ENCODE results near the gene MARK3. TPM values are rescaled to one million over a fixed set of nuclear protein-coding genes. Genes with fewer than 3 reads are reported as not detected.

Gene MARK3
- polyA plus RNA-seq, 1 experiment: 109 TPM

DNA sequence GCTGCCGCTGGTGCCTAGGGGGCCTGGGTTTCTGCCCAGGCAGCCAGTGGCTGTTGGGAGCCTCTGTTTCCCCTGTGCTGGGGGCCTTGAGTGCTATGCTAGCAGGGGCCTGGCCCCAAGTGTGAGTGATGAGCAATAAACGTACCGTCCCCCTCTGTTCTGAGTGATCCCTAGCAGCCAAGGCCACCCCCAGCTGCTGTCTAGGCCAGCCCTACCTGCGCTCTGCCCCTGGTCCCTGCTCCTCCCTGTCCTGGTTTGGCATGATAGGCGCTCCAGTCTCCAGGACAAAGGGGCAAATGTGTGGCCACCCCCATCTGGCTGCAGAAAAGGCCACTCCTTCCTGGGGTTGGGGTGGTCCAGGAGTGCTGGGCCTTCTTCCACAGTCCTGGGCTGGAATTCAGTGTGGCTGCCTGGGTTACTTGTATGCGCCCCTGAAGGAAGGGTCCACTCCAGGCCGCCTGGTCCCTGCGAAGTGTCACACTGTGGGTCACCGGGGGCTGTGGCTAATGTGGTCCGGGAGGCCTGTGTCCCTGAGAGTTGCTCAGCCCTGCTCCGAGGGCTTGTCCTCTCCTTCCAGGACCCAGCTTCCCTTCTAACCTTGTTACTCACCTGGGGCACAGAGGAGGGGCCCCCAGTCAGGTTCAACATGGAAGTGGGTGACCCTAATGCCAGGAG is 150.8 kb downstream of the MARK3 start:
- Histone ChIP-seq H3K9me3 (ENCODE audit: control insufficient read depth, insufficient read depth, low read length) (no peaks in the 10 kb centered on the region), H3K27me3 (ENCODE audit: control insufficient read depth, insufficient read depth, low read length) (no peaks in the 10 kb centered on the region), H3K27ac (ENCODE audit: low read depth, low read length) (no peak overlapping the region), H3K4me3 (ENCODE audit: low read depth, low read length) (no peak overlapping the region)
- TF ChIP-seq, protein P1, sequence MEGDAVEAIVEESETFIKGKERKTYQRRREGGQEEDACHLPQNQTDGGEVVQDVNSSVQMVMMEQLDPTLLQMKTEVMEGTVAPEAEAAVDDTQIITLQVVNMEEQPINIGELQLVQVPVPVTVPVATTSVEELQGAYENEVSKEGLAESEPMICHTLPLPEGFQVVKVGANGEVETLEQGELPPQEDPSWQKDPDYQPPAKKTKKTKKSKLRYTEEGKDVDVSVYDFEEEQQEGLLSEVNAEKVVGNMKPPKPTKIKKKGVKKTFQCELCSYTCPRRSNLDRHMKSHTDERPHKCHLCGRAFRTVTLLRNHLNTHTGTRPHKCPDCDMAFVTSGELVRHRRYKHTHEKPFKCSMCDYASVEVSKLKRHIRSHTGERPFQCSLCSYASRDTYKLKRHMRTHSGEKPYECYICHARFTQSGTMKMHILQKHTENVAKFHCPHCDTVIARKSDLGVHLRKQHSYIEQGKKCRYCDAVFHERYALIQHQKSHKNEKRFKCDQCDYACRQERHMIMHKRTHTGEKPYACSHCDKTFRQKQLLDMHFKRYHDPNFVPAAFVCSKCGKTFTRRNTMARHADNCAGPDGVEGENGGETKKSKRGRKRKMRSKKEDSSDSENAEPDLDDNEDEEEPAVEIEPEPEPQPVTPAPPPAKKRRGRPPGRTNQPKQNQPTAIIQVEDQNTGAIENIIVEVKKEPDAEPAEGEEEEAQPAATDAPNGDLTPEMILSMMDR (IDR thresholded peaks at IDR 0.05; ENCODE audit: low read depth, low read length): no peak
- POLR2A ChIA-PET: interaction anchor here (0.5 kb wide), 1 partner anchor 263 kb away, joined by 6 read pairs; no protein-coding TSS in a partner anchor
- no peak for DNase-seq (ENCODE audit: low read depth, low spot score)
- CTCF ChIA-PET: no interaction called here

DNA sequence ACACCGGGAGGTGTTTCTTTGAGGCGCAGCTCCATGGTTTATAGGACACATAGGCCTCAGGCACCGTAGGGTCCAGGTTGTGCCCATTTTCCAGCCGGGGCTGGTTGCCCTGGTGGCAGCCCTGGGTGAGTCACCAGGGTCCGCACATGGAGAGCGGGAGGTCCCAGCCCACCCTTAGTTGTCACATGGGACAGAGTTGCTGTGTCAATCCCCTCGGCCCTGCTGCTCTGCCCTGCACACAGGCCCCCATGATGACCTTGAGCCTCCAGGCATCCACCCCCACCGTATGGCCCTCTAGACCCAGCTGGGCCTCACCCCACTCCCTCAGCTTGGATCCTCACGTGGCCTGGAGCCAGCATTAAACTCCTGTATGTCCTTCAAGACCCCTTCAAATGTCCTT is 151.5 kb downstream of the MARK3 start:
- no peaks in the 10 kb centered on the region for H3K27me3 ChIP-seq (ENCODE audit: control insufficient read depth, insufficient read depth, low read length)
- TF ChIP-seq, protein P1 (IDR thresholded peaks at IDR 0.05; ENCODE audit: low read depth, low read length): no peak
- H3K4me3 ChIP-seq (ENCODE audit: low read depth, low read length): no peak overlapping the region
- H3K27ac ChIP-seq (ENCODE audit: low read depth, low read length): no peak overlapping the region
- POLR2A ChIA-PET: no interaction called here
- no peak for DNase-seq (ENCODE audit: low read depth, low spot score)
- CTCF ChIA-PET: no interaction called here
- H3K9me3 ChIP-seq (ENCODE audit: control insufficient read depth, insufficient read depth, low read length): no peaks in the 10 kb centered on the region

DNA sequence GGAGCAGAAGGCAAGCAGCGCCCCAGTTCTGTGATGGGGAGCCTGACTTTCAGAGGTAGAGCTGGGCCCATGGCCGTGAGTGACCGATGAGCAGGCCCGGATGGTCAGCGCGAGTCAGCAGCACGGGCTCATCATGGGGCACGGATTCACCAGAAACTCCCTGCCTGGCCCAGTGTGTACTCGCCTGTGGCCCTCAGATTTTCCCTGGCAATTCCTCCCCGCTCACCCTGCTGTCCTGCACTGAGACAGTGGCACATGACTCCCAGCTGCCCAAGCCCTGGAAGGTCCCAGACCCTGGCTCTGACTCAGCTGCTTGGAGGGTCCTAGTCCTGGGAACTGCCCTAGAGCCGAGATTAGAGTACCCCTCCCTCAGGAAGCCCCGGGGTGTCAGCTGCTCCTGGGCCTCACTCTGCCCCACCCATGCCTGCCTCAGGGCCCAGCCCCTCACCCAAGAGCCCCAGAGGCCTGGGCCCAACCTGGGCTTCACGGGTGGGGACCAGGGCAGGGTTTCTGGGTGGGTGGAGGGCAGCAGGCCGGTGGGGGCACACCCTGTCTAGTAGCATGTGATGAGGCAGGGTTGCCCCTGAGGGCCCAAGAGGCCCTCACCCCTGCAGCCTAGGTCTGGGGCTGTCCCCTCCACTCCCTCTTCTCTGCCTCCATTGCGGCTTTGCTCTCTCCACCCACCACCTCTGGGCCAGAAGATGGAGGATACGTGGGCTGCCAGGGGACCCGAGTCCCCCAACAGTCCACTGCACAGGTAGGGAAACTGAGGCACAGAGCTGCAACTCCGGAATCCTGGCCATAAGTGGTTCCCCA is 152.2 kb downstream of the MARK3 start:
- Histone ChIP-seq H3K4me3 (ENCODE audit: low read depth, low read length) (no peak overlapping the region), H3K9me3 (ENCODE audit: control insufficient read depth, insufficient read depth, low read length) (no peaks in the 10 kb centered on the region), H3K27me3 (ENCODE audit: control insufficient read depth, insufficient read depth, low read length) (no peaks in the 10 kb centered on the region), H3K27ac (ENCODE audit: low read depth, low read length) (peak overlapping the region; percentile 57)
- ChIA-PET CTCF (interaction anchor here (1.9 kb wide), 1 partner anchor 10 kb away, joined by 4 read pairs; no protein-coding TSS in a partner anchor), POLR2A (no interaction called here)
- DNase-seq (ENCODE audit: low read depth, low spot score): no peak
- TF ChIP-seq, protein P1 (IDR thresholded peaks at IDR 0.05; ENCODE audit: low read depth, low read length): no peak

DNA sequence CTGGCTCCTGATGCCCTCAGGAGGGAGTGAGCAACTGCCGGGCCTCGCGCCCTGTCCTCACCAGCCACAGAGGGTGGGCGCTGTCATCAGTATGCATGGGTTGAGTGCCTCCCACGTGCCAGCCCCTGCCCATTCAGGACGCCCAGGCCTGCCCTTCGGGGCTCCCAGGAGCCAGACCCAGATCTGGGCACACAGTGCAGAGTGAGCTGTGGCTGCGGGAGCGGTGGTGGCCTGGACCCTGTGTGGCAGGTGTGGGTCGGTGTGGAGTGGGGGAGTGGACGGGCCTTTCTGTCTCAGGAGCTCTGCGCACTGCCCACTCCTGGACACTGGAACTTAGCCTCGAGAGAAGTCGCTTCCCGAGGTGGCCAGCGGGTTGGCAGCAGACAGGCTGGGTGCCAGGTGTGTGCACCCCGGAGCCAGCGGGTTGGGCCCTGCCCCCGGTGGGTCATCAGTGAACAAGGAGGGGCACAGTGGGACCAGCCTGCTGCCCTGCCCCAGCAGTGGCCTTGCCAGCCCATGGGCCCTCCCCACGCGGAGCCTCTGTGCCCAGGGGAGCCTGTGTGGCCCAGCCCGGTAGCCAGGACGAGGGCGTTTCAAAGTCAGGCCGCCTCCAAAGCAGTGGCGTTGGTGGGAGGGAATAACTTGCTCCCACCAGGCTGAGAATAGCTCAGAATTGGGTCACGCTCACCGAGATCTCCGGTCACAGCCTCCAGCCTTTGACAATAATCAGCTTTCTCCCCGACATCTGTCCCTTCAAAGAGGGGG is 153.3 kb downstream of the MARK3 start:
- ChIA-PET POLR2A (interaction anchor here (0.6 kb wide), 1 partner anchor 11 kb away, joined by 3 read pairs; no protein-coding TSS in a partner anchor), CTCF (interaction anchor here (1.9 kb wide), 1 partner anchor 9 kb away, joined by 4 read pairs; no protein-coding TSS in a partner anchor)
- Histone ChIP-seq H3K4me3 (ENCODE audit: low read depth, low read length) (no peak overlapping the region), H3K9me3 (ENCODE audit: control insufficient read depth, insufficient read depth, low read length) (no peaks in the 10 kb centered on the region), H3K27me3 (ENCODE audit: control insufficient read depth, insufficient read depth, low read length) (no peaks in the 10 kb centered on the region), H3K27ac (ENCODE audit: low read depth, low read length) (no peak overlapping the region)
- DNase-seq (ENCODE audit: low read depth, low spot score): no peak
- TF ChIP-seq, protein P1 (IDR thresholded peaks at IDR 0.05; ENCODE audit: low read depth, low read length): no peak

Data from AG04450 (cell line).